Inflammatory macrophage treated with lipopolysaccharide for 1 hour (primary cell): ENCODE data around the gene LHFPL2.

Source experiments
- DNase-seq, 2 donors: peaks; one replicate each; pipeline ENCODE4 v3.0.0-alpha.2; 2020 to 2022

The LHFPL2 gene

DNA sequence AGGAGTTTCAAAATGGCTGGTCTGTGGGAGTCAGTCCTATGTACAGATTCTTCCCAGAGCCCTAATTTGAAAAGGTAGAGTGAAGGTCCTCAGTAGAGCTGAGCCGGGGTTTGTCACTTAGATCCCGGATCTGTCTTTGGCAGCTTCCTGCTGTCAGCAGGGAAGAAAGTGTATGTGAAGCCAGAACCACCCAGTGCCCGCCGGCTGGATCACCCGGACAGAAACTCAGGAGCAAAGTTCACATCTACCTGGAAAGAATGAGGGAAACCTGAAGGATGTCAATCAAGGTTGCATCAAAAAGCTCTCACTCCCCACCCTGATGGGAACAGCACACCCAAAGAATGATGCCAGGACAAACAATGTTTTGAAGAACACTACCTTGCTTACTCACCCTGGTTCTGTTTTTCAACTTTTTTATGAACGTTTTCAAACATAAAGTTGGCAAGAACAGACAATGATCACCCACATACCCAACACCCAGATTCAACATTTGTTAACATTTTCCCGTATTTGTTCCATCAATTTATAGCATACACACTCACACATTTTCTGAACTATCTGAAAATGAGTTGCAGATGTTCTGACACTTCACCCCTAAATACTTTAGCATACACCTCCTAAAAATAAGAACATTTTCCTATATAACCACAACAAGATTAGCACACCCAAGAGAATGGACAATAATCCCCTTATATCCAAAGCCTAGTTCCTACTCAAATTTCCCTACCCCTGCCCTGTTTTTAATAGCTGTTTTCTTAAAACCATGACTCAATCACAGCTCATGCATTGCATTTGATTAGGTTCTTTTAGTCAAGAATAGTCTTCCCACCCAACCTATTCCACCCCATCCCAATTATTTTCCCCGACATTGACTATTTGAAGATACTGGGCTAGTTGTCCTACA, 133.9 kb downstream of the LHFPL2 start:
- DNase-seq, result no peak

GRCh38 chr5:78513441-78513840, 135.1 kb downstream of the LHFPL2 start:
- no peak for DNase-seq

DNA sequence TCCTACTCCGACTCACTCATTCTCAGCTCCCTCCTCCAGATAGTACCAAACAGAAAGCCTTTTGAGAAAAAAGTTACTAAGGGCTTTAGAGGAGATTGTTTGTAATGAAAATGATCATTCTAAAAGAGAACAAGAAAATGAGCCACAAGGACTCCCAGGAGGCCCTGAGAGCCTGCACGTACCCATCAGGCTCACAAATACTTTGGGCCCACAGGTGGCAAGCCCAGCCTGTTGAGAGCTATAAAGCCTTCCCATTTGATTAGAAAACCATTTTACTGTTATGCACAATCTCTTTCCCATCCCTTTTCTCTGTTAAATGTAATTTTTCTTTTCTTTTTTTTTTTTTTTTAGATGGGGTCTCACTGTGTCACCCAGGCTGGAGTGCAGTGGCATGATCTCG, 136.1 kb downstream of the LHFPL2 start:
- DNase-seq, result no peak

DNA sequence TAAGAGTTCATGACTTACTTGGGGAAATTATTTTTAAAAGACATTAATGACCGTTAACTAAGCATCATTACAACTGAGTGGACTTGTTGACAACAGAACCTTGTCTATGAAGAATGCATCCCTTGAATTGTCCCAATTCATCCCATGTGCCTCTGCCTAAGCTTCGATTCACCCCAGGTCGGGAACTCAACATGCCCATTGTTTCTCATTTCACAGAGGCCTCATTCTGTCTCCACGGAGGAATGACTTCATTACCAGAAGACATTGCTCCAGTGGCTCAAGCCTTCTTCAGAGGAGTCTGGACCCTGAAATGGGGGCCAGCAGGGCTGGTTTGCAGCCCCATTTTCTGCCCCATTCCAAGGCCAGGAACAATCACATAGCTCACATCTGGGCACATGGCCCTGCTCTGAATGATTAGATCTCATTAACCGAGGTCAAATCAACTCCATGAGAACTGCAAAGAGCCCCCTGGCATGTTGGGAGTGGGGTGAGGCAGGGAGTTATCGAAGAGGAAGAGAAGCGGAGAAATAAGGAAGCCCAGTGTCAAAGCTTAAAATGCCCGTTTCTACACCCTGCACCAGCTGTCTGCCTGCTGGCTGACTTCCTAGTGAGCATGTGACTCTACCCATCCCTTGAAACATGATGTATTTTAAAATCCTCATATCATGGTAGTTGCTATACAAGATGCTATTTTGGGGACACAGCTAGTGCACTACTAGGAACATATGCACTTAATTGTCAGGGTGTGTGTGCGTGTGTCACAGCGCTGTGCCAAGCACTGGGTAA, 137.3 kb downstream of the LHFPL2 start:
- peak; percentile 74 to 89 for DNase-seq

DNA sequence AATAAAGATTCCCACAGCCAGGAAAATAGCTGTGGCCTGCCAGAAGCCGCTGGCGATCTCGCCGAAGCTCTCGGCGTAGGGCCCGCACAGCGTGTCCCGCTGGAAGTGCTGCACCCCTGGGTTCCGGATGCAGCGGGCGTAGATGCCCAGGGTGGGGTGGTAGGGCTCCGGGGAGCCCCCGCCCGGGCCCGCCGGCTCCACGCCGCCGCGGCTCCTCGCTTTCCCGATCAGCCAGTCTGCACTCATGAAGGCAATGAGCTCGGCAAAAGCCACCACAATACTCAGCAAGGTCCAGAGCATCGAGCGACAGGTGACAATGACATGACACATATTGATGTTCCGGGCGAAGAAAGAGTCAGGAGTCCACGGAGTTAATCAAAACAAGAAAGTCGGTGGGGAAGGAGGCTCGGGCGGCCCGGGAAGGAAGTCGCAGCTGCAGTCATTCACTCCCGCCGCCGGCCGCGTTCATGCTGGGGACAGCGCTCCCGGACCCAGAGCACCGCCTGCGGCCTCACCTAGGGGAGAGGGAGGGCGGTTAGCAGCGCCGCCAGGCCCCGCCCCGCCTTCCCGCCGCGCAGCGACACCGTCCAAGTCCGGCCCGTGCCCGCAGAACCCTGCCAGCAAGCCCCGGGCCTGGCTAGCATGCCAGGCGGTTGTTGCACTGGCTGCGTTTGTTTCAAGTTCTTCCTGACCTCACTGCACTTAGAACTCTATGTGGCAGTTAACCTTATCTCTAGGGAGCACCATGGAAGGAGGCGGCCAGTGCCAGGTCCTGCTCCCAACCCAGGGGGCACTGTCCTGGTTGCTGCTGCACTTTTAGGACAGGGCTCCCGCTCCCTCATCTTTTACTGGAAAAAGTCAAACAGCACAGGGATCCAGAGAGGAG, 138.4 kb downstream of the LHFPL2 start:
- DNase-seq, result peak; percentile 62 to 70

- DNase-seq, result no peak
These were observed 139.3 kb downstream of the LHFPL2 start for GRCh38 chr5:78509145-78509865.

DNA sequence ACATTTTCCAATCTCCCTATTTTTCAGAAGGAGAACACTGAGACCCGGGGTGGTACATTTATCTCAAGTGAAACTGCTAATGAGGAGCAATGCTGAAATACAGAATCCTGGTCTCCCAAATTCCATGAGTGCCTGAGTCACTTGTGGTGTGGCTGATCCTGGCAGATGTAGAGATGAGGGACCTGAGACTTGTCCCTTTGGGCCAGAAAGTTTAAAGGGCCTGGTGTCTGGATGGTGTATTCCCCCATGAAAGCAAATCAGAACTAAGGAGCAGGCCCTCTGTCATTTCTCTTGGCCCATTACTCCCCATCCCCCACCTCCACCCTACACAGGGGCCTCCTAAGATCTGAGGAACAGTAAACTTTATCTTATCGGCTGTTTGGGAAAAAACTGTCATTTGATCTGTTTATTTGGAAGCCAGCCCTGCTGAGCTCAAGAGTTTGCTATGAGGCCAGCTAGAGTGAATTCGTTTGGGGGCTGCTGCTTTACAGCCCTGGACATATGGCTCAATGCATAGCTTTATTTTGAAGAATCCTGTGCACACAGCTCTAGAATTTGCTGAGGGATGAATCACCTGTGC, 140.3 kb downstream of the LHFPL2 start:
- DNase-seq, result peak in 1 of 2 donors; percentile 46

- DNase-seq, result no peak
These were observed 141.0 kb downstream of the LHFPL2 start for GRCh38 chr5:78507531-78507930.

- peak; percentile 48 to 62 for DNase-seq
These were observed 142.1 kb downstream of the LHFPL2 start for GRCh38 chr5:78506261-78507024.

GRCh38 chr5:78505860-78506259, 142.7 kb downstream of the LHFPL2 start:
- no peak for DNase-seq

- no peak for DNase-seq
These were observed 143.6 kb downstream of the LHFPL2 start for GRCh38 chr5:78504704-78505677.

- DNase-seq, result no peak
These were observed 144.5 kb downstream of the LHFPL2 start for GRCh38 chr5:78503958-78504653.

DNA sequence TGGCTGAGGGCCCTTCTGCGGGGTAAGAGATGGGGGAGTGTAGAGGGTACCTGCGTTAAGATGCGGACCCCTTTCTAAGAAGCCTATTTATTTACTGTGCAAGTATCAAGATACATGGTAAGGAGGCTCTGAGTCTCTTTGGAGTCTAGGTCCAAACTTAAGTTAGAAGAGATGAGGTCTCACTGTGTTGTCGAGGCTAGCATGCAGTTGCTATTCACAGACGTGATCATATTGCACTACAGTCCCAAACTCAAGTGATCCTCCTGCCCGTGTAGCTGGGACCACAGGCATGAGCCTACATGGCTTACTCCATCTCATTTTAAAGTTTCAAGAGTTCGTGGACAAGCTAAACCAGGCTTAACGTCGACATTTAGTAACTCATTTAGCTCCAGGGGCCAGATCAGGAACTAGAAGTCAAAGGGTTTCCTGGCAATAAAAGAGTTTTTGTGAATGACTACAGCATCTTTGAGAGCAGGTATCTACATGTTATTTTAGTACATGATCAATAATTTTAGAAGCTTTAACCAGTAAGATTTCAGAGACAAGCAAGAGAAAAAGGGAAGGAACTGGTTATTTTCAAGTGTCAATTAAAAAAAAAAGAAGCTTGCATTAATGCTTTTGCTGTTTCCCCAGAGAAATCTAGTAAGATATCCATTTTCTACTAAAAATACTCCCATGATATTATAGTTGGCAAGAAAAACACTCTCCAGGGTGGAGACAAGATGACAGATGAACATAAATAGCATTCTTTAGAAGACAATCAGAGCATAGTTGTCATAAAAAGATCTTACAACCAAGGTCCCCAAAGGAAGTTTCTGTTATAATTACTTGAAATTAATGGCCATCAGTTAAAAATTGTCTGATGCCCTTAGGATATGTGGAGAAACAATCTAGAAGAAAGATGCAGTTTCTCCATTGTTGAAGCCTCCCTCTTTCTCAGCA, 146.9 kb downstream of the LHFPL2 start:
- no peak for DNase-seq

- no peak for DNase-seq
These were observed 147.7 kb downstream of the LHFPL2 start for GRCh38 chr5:78500871-78501270.

DNA sequence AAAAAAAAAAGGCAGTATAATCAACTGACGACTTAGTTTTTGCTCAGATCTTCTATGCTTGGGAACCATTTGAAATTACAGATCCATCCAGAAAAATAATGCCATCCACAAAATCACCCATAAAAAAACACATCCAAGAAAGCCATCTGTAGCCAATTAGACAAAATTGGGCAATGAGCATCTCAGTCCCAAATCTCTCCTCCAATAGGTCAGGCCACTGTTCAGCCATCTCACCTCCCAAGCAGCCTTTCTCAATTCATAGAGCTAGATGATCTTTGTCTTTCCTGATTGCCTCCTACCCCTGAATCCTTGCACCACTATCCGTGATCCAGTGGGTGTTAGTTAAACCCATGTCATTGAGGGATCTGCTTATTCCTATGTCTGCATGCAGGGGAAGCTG, 148.5 kb downstream of the LHFPL2 start:
- DNase-seq, result no peak

DNA sequence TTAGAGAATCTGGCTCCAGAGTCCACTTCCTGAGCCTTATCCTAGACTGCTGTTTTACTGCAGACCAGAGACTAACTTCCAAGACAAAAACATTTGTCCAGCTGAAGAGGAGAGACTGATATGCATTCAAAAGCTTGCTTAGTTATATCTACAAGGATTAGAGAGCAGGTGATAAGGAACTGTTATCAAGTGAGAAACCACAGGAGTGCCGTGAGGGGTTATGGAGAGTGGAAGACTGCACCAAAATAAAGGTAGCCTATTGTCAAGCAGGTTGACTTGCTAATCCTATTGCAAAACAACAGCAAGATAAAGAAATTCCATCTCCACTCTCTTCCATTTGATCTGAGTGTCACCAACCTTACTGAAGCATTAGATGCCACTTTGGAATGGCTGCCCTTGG, 149.1 kb downstream of the LHFPL2 start:
- DNase-seq, result no peak

DNA sequence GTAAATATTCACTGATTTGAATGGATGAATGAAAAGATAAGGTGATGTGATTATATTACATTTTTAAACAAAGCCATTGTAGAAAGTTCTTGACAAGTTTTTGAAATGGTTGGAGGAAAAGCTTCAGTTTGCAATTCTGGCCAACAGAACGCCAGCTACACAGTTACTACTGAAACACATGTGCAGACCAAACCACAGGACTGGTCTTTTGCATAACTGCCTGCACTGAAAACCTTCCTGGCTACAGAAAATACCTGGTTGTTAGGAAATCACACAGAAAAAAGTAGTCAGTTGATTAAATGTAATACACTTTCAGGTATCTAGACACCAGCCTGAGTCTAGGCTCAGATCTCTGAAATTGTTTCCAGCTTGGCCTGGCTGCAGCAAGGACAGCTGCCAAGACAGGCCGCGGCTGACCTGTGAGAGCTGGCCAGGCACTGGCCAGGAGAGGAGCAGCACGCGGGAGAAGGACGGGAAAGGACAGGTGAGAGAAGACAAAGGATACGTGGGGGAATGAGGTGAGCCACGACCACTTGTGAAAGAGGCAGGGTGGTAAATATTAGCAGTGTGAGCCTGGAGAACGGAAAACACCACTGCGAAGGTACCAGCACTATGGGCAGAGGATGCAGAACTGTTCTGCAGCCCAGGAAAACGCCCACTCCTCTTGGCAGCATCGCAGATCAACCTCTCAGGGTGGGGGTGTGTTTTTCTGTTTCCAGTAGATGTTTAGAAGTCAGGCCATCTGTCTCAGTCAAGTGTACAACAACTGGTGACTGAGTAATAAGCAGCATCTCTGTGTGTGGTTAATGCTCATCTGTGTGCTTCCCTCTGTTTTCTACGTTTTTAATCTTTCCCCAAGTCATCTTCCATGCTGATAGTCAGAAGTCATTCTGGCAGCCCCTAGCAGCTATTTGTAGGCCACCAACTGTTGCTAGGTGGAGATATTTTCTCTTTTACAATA, 150.7 kb downstream of the LHFPL2 start:
- no peak for DNase-seq
